CD14-positive monocyte (primary cell): ENCODE results near the gene BLOC1S1. TPM values are rescaled to one million over a fixed set of nuclear protein-coding genes. Genes with fewer than 3 reads are reported as not detected.

Experiments
- DNase-seq, 3 donors: peaks; one replicate each; pipeline ENCODE4 v3.0.0-alpha.2; 2011 to 2022
- H2AFZ ChIP-seq: 2 replicates; pipeline ENCODE4 v1.6.0; 2012; ENCODE audit warnings: mild to moderate bottlenecking, low read depth, low read length, inconsistent platforms; ENCODE audit not compliant: insufficient read depth, poor library complexity, severe bottlenecking
- H3K27ac ChIP-seq, 2 donors: 1 replicate in 1 of 2; 2 replicates in 1 of 2; pipeline ENCODE4 v1.5.1; 2012 to 2013; ENCODE audit warnings: low read length in 2 of 2, control low read depth in 1 of 2, inconsistent platforms in 1 of 2, low read depth in 1 of 2, mild to moderate bottlenecking in 1 of 2
- H3K27me3 ChIP-seq, 2 donors: one replicate each; pipeline versions ENCODE4 v1.6.0 to v1.6.1; 2011 to 2013; ENCODE audit warnings: low read length in 2 of 2; ENCODE audit not compliant: control insufficient read depth in 2 of 2, insufficient read depth in 2 of 2
- H3K36me3 ChIP-seq, 2 donors: replicated peaks in 1 of 2; 1 replicate in 1 of 2; 2 replicates in 1 of 2; pipeline versions ENCODE4 v1.5.1 to v1.6.1; 2012 to 2013; ENCODE audit warnings: low read length in 2 of 2, control low read depth in 1 of 2, inconsistent platforms in 1 of 2, mild to moderate bottlenecking in 1 of 2; ENCODE audit not compliant: insufficient read depth in 2 of 2, control insufficient read depth in 1 of 2
- H3K4me1 ChIP-seq, 2 donors: 1 replicate in 1 of 2; 2 replicates in 1 of 2; pipeline versions ENCODE4 v1.5.1 to v1.6.1; 2012 to 2013; ENCODE audit warnings: low read length in 2 of 2, control low read depth in 1 of 2, inconsistent platforms in 1 of 2, mild to moderate bottlenecking in 1 of 2, moderate library complexity in 1 of 2; ENCODE audit not compliant: insufficient read depth in 2 of 2, control insufficient read depth in 1 of 2
- H3K4me2 ChIP-seq: replicated peaks from 2 replicates; pipeline ENCODE3; 2012; ENCODE audit warnings: low read length, moderate library complexity, mild to moderate bottlenecking; ENCODE audit not compliant: poor library complexity, severe bottlenecking; ENCODE audit errors: extremely low read depth
- H3K4me3 ChIP-seq, 3 experiments: fragments of 200-600 bp in 1 of 3; sonication (generic) in 1 of 3; replicated peaks in 1 of 3; 1 replicate in 2 of 3; 2 replicates in 1 of 3; pipeline ENCODE4 v1.5.1; 2011 to 2013; ENCODE audit warnings: low read length in 3 of 3, mild to moderate bottlenecking in 3 of 3, control low read depth in 2 of 3, low read depth in 2 of 3, inconsistent platforms in 1 of 3, moderate library complexity in 1 of 3
- H3K79me2 ChIP-seq: 2 replicates; pipeline ENCODE4 v1.6.0; 2012; ENCODE audit warnings: mild to moderate bottlenecking, control low read depth, inconsistent platforms, low read length, moderate library complexity; ENCODE audit not compliant: insufficient read depth
- H3K9ac ChIP-seq: 2 replicates; pipeline ENCODE4 v1.6.0; 2017; ENCODE audit warnings: low read length, mild to moderate bottlenecking; ENCODE audit not compliant: insufficient read depth, poor library complexity, severe bottlenecking
- H3K9me3 ChIP-seq, 2 donors: replicated peaks in 1 of 2; 1 replicate in 1 of 2; 2 replicates in 1 of 2; pipeline versions ENCODE4 v1.5.1 to v1.6.1; 2012 to 2013; ENCODE audit warnings: low read length in 2 of 2, control low read depth in 1 of 2; ENCODE audit not compliant: control insufficient read depth in 1 of 2, insufficient read depth in 1 of 2
- H4K20me1 ChIP-seq: 2 replicates; pipeline ENCODE4 v1.6.0; 2012; ENCODE audit warnings: mild to moderate bottlenecking, low read length, control low read depth, moderate library complexity; ENCODE audit not compliant: insufficient read depth
- H3K27ac Mint-ChIP-seq, 7 donors: one replicate each; pipeline ENCODE4 v1.8.0; 2020; ENCODE audit warnings: mild to moderate bottlenecking in 7 of 7, mixed read lengths in 7 of 7, moderate library complexity in 6 of 7, inconsistent platforms in 2 of 7
- H3K27me3 Mint-ChIP-seq, 3 donors: one replicate each; pipeline ENCODE4 v1.8.0; 2021 to 2022; ENCODE audit warnings: low read depth in 3 of 3, mild to moderate bottlenecking in 3 of 3, mixed read lengths in 3 of 3, moderate library complexity in 3 of 3, inconsistent platforms in 1 of 3
- H3K36me3 Mint-ChIP-seq, 2 donors: one replicate each; pipeline ENCODE4 v1.8.0; 2020; ENCODE audit warnings: mixed read lengths in 2 of 2, inconsistent platforms in 1 of 2, mild to moderate bottlenecking in 1 of 2
- H3K4me1 Mint-ChIP-seq: one replicate; pipeline ENCODE4 v1.8.0; 2020; ENCODE audit warnings: mild to moderate bottlenecking, mixed read lengths
- H3K4me3 Mint-ChIP-seq, 2 donors: one replicate each; pipeline ENCODE4 v1.8.0; 2020; ENCODE audit warnings: mild to moderate bottlenecking in 2 of 2, mixed read lengths in 2 of 2, moderate library complexity in 1 of 2
- H3K9me3 Mint-ChIP-seq, 7 donors: one replicate each; pipeline ENCODE4 v1.8.0; 2020 to 2022; ENCODE audit warnings: mixed read lengths in 7 of 7, mild to moderate bottlenecking in 6 of 7, moderate library complexity in 6 of 7, inconsistent platforms in 2 of 7
- CTCF ChIP-seq: fragments of 200-600 bp; IDR thresholded peaks from one replicate; pipeline ENCODE4 v1.8.0; 2022; ENCODE audit warnings: antibody characterized with exemption, mild to moderate bottlenecking
- WGBS: methylation state at CpG from one replicate; pipeline ENCODE4 v1.1.5; 2013; ENCODE audit warnings: missing lambda C conversion rate; ENCODE audit not compliant: insufficient coverage; 5-methylcytosine and 5-hydroxymethylcytosine counted together
- intact Hi-C, 2 donors: fragments of 100-400 bp; cut with micrococcal nuclease; formaldehyde crosslinking; loops; one replicate each; pipeline versions ENCODE4 v1.15.0 to v1.15.1; 2023
- polyA plus RNA-seq, 3 donors: library from polyadenylated mRNA; depleted of rRNA in 1 of 3; unstranded in 2 of 3; stranded (reverse) in 1 of 3; fragments of 300-500 nt in 2 of 3; fragments of >200 nt in 1 of 3; fragmentation: Illumina TruSeq in 2 of 3; gene quantifications; 1 replicate in 2 of 3; 2 replicates in 1 of 3; pipeline ENCODE4 v1.2.3, GENCODE V29; 2012 to 2021

Gene BLOC1S1
- polyA plus RNA-seq, 3 donors = 222 to 358 (median 223) TPM

- peak overlapping the region; percentile 91 for H2AFZ ChIP-seq
- H3K4me3 Mint-ChIP-seq = peak overlapping the region; percentile 88 to 94
- peaks cover 43% of the 10 kb centered on the region for H3K4me1 Mint-ChIP-seq
Observed at GRCh38 chr12:55715169-55715764, 579 bp upstream of the BLOC1S1 start.

GRCh38 chr12:55716582-55716957 is 724 bp downstream of the BLOC1S1 start:
- peak overlapping the region; percentile 91 for H2AFZ ChIP-seq
- Mint-ChIP-seq H3K9me3 (no peaks in the 10 kb centered on the region), H3K27me3 (peaks cover 11 to 17% (median 17%) of the 10 kb centered on the region in 3 donors), H3K27ac (peak overlapping the region; percentile 87 to 97 (median 93)), H3K36me3 (peaks cover 23 to 27% of the 10 kb centered on the region in 2 donors), H3K4me3 (peak overlapping the region; percentile 88 to 94), H3K4me1 (peaks cover 50% of the 10 kb centered on the region)
- intact Hi-C loops = loop anchor here in 1 of 2 donors (5.0 kb wide), 1 partner anchor 34 kb away; a partner anchor contains a TSS
- peaks cover 18 to 31% of the 10 kb centered on the region in 2 donors for H3K36me3 ChIP-seq
- DNase-seq = peak in 1 of 3 donors; percentile 74
- peaks cover 26 to 49% of the 10 kb centered on the region in 2 donors for H3K4me1 ChIP-seq
- WGBS = 0% methylated on average over 6 of the region's 13 CpGs
- H3K9ac ChIP-seq = peak overlapping the region; percentile 91
- H3K4me3 ChIP-seq = peak overlapping the region; percentile 70 to 93 (median 76)
- H3K27me3 ChIP-seq = peaks cover 0 to 17% of the 10 kb centered on the region in 2 donors
- H3K27ac ChIP-seq = peak overlapping the region; percentile 84 to 92
- H4K20me1 ChIP-seq = peaks cover 38% of the 10 kb centered on the region
- H3K4me2 ChIP-seq = peak overlapping the region; percentile 83
- H3K79me2 ChIP-seq = peaks cover 29% of the 10 kb centered on the region
- TF ChIP-seq CTCF = no peak
- no peaks in the 10 kb centered on the region for H3K9me3 ChIP-seq

More at GRCh38 chr12:55715169-55715764, 579 bp upstream of the BLOC1S1 start:
- Histone ChIP-seq H3K4me2 (peak overlapping the region; percentile 83), H4K20me1 (peaks cover 38% of the 10 kb centered on the region), H3K79me2 (peaks cover 29% of the 10 kb centered on the region), H3K9me3 (no peaks in the 10 kb centered on the region), H3K4me1 (peaks cover 26 to 49% of the 10 kb centered on the region in 2 donors), H3K9ac (no peak overlapping the region), H3K36me3 (peaks cover 17 to 18% of the 10 kb centered on the region in 2 donors), H3K27ac (peak overlapping the region in 1 of 2 donors; percentile 92), H3K27me3 (peaks cover 3 to 28% of the 10 kb centered on the region in 2 donors), H3K4me3 (peak overlapping the region in 1 of 3 experiments; percentile 93)
- no peak for DNase-seq
- Mint-ChIP-seq H3K27ac (peak overlapping the region in 5 of 7 donors; percentile 87 to 97 (median 92)), H3K9me3 (no peaks in the 10 kb centered on the region), H3K36me3 (peaks cover 20 to 22% of the 10 kb centered on the region in 2 donors), H3K27me3 (peaks cover 16 to 28% (median 26%) of the 10 kb centered on the region in 3 donors)
- TF ChIP-seq CTCF = no peak
- WGBS = 77% methylated on average over 2 of the region's 7 CpGs
- intact Hi-C loops = loop anchor here in 1 of 2 donors (5.0 kb wide), 1 partner anchor 33 kb away; a partner anchor contains a TSS
